Measurements from ENCODE around the gene UTF1. TPM values are rescaled to one million over a fixed set of nuclear protein-coding genes. Genes with fewer than 3 reads are reported as not detected.
"Not testable (repeated sequence)": the region's sequence is repeated elsewhere in the genome, so short reads cannot be mapped to it uniquely, and the experiment has no call there.

Gene UTF1
- polyA plus RNA-seq, 3 donors: not detected

DNA sequence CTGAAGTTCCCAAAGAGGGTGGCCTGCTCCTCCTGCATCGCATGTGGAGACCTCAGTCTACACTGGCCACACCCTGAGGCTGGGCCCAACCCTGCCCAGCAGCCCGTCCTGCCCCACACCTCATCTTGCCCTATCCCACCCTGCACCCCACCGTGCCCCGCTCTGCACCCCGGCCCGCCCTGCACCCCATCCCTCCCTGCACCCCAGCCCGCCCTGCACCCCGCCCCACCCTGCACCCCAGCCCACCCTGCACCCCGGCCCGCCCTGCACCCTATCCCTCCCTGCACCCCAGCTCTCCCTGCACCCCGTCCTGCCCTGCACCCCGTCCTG lies 22.2 kb downstream of the UTF1 start:
- 52 to 81% (median 80%) methylated on average over 5 to 12 of the region's 12 CpGs for WGBS, 3 donors
- H3K27ac ChIP-seq (ENCODE audit: low read depth, low read length): no peak overlapping the region

DNA sequence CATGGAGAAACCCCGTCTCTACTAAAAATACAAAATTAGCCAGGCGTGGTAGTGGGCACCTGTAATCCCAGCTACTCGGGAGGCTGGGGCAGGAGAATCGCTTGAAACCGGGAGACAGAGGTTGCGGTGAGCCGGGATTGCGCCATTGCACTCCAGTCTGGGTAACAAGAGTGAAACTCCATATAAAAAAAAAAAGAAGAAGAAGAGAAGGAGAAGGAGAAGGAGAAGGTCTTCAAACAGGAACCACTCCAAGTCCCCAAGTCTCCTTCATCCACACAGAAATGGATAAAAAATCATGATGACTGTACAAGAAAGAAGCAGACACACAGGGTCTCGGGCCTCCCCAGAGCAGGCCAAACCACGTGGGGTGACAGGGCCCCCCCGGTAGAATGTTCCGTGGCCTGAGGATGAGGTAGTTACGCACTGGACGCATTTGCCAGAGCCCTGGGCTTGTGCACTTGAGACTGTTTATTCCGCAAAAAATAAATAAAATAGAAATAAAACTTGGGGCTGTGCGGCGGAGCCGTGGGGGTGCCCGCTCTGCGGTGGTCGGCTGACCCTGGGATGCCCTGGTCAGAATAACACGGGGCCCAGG lies 23.4 kb downstream of the UTF1 start:
- WGBS, 3 donors: 72 to 88% (median 75%) methylated on average over 22 of the region's 22 CpGs
- H3K27ac ChIP-seq (ENCODE audit: low read depth, low read length): no peak overlapping the region

DNA sequence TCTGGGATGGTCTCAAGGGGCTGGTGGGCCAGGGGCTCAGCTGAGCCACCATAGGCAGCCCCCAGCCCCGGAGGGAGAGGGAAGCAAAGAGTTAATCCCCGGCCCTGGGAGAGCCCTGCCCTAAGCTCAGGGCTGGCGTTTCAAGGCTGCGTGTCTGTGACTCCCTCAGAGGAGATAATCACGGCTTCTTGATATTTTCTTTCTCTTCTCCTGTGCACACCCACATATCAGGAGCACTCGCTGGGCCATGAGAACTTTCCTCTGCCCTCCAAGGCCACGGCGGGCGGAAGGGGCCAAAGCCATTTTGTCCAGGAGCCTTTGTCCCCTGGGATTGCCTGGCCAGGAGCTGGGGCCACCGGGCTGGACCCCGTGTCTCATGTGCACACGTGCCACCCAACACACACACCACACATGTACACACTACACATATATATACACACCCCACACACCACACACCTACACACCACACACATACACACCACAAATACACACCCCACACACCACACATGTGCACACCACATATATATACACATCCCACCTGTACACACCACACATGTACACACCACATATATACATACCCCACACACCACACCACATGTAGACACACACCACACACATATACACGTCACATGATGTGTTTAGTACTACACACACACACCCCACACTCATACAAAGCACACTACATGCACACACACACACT lies 24.6 kb downstream of the UTF1 start:
- 34 to 60% (median 54%) methylated on average over 13 of the region's 13 CpGs for WGBS, 3 donors
- no peak overlapping the region for H3K27ac ChIP-seq (ENCODE audit: low read depth, low read length)

DNA sequence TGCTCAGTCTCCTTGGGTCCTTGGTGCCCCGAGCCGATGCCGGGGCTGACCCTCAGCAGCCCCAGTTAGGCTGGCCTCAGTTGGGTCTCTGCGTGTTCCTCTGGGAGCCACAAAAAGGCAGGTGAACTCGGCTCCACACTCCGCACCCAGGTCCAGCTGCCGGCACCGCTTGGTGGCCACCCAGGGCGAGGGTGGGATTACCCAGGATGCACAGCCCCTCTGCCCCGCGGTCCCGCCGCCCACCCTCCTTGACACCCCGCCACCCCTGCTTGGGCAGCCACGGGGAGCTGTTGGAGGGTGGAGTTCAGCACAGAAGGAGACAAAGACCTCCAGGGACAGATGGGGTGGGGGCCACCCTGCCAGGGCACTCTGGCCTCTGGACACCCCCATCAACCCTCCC lies 25.3 kb downstream of the UTF1 start:
- WGBS, 3 donors: 89 to 91% (median 91%) methylated on average over 15 of the region's 15 CpGs
- no peak overlapping the region for H3K27ac ChIP-seq (ENCODE audit: low read depth, low read length)

DNA sequence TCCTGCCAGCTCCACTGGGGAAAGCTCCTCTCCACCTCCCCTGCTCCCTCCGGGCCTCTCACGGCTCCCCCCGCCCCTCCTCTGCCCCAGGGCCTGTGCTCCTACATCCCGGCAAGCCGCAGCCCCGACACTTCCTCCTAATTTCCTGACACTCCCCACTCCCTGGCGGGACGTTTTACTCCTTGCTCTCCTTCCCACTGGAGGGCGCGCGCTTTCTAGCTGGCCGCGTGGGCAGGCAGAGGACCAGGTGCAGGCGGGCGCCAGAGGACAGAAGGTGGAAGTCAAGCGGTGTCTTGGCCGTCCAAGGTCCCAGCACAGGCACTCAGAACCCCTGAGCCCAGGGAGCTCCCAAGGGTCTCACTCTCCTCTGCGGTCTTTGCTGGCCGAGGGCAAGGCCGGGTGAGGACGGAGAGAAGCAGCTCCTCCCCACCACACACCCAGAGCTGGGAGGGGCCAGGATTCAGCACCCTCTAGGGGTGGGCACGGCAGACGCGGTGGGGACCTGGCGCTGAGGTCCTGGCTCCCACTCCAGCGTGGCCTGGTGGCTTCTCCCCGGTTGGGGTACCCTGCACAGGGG lies 27.6 kb downstream of the UTF1 start:
- no peak overlapping the region for H3K27ac ChIP-seq (ENCODE audit: low read depth, low read length)
- WGBS, 3 donors: 1 to 7% (median 4%) methylated on average over 27 of the region's 27 CpGs

DNA sequence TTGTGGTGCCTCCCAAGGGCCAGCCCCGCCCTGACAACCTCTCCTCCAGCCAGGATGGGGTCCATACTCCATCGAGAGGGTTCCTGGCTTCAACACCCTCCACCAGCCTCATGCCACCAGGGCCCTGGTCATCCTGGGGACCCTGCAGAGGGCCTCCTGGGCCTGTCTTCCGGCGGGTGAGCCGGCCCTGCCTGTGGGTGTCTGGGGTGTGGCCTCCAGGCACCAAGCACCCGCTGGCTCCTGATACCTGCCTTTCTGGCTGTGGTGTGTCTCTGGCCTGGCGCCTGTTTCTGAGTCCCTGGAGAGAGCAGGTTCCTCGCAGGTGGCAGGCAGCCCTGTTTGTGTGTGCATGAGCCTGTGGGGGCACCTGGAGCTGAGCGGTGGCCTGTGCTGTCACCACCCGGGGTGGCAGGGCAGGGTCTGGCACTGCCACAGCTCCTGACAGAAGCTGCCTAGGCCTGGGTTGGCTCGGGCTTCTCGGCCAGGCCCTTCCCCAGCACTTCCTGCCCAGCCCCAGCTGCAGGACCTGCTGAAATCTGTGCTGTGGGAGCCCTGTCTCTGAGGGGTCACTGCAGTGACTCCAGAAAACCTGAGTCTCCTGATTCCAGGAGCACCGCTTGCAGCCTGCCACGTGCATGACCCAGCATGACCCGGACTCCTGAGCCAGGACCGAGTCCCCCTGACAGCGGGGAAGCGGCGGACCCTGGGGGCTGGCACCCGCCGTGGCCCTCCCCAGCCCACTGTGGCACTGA lies 28.2 kb downstream of the UTF1 start:
- H3K27ac ChIP-seq (ENCODE audit: low read depth, low read length): no peak overlapping the region
- 40 to 47% (median 42%) methylated on average over 21 of the region's 21 CpGs for WGBS, 3 donors

DNA sequence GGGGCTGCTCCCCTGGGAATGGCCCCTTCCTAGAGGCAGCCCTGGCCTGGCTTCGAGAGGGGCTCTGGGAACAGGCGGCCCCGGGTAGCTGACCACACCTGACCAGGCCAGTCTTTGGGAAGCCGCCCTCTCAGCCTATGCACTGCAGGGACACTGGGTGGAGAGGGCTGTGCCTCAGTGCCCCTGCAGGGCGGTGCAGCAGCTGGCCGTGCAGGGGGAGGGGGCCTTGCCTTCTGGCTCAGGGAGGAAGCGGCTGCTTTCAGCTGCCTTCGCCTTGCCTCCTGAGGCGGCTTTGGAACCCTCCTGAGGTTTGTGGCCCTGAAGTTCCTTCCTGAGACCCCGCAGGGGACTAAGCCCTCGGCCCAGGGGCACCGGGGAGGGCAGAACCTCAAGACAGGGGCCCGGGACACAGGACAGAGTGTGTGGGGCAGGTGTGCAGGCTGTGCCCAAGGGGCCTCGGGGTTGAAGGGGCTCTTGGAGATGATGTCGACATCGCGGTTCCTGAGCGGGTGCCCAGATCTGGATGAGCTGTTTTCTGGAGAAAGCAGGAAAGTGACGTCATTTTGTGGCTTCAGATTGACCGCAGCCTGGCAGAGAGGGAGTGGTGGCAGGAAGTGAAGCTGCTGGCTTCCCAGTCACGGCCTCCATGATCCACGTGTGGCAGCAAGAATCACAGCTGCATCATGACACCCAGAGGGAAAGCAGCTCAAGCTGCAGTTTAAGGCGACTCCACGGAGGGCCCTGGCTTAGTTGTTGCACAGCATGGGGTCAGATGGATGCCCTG lies 29.0 kb downstream of the UTF1 start:
- 25 to 69% (median 34%) methylated on average over 24 of the region's 24 CpGs for WGBS, 3 donors
- no peak overlapping the region for H3K27ac ChIP-seq (ENCODE audit: low read depth, low read length)

DNA sequence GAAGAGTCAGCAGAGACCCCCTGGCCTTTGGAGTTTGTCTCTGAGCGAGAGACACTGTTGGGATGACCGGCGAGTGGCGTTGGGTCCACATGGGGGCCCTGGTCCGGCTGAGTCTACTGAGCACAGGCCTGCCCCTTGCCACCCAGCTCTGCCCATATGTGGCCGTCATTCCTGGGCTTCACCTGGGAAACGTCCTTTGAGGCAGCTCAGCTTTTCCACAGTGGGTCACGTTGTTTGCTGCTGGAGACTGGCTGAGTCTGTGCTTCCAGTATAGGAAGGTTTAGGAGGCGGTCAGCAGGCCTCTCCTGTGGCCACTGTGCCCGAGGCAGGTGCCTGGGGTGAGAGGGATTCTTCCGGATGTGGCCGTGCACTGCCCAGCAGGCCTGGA lies 29.6 kb downstream of the UTF1 start:
- H3K27ac ChIP-seq (ENCODE audit: low read depth, low read length): no peak overlapping the region
- 49 to 81% (median 52%) methylated on average over 12 of the region's 12 CpGs for WGBS, 3 donors

DNA sequence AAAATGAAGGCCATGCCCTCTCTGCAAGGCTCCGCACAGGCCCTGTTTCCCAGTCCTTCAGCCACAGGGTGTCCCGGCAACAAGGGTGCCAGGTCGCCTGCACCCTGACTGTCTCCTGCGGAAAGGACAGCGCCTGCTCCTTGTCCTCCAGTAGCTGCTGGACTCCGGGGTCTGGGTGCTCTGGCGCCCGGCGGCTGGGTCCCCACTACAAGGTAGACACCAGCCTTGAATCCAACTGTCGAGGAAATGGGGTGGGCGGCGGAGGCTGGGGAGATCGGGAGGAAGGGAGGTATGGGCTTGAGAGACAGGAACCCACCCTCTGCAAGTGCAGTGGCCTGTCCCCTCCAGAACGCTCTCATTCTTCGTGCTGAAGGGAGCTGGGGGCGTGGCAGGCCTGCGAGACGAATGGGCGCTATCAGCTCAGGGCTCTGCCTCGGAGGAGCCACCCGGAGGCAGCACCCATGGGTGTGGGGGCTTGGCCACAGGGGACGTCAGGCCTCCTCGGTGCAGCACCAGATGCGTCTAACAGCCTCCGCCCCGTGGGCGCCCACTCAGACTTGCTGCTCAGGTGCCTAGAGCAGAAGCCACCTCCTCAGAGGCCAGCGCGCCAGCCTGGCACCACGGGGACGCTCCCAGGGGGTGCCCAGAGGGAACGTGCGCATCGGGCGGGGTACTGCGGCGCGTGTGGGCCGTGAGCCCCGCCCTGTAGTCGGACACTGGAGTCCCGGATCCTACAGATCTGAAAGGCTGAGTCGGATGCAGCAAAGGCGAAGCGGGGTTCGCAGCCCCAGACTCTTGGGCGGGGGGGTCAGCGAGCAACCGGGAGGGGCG lies 31.1 kb downstream of the UTF1 start:
- peak overlapping the region; percentile 56 for H3K27ac ChIP-seq (ENCODE audit: low read depth, low read length)
- WGBS, 3 donors: 19 to 20% (median 19%) methylated on average over 44 to 50 of the region's 50 CpGs

DNA sequence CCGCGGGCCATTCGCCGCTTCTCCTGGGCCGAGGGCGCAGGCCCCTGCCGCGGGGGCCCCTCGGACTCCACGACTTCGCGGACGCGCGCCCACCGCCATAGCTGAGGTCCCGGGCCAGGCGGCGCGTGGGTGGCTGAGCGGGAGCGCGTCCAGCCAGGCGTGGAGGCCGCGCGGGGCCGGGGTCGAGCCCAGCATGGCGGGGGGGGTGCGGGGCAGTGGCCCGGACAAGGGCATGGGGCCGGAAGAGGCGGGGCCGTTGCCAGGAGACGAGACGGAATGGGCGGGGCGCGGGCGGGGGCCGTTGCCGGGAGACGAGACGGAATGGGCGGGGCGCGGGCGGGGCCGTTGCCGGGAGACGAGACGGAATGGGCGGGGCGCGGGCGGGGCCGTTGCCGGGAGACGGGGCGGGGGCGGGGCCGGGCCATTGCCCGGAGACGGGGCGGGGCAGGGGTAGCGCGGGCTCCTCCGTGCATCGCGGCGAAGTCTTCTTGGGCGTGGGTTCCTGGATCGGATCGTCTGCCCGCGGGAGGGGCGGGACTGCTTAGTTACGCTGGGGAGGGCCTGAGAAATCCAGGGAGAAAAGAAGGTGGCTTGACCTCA lies 31.8 kb downstream of the UTF1 start:
- WGBS, 3 donors: 1 to 3% (median 1%) methylated on average over 11 to 77 of the region's 79 CpGs
- peak overlapping the region; percentile 56 for H3K27ac ChIP-seq (ENCODE audit: low read depth, low read length)

DNA sequence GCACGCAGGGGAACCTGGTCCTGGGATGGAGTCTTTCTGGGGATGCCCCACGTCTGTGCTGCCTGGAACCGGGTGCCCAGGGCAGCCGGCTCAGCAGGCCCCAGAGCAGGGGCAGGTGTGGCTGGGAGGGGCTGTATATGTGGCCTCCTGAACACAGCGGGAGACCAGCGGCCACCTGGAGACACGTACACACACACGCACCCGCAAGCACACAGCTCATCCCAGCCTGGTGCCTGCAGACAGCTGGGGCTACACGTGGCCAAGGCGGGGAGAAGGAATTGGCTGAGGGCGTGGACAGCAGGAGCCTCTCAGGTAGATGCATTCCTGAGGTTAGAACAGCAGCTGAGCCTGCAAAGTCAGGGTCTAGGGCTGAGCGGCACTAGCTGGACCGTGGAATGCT lies 32.7 kb downstream of the UTF1 start:
- WGBS, 3 donors: 87 to 89% (median 88%) methylated on average over 12 to 14 of the region's 14 CpGs
- H3K27ac ChIP-seq (ENCODE audit: low read depth, low read length): no peak overlapping the region

DNA sequence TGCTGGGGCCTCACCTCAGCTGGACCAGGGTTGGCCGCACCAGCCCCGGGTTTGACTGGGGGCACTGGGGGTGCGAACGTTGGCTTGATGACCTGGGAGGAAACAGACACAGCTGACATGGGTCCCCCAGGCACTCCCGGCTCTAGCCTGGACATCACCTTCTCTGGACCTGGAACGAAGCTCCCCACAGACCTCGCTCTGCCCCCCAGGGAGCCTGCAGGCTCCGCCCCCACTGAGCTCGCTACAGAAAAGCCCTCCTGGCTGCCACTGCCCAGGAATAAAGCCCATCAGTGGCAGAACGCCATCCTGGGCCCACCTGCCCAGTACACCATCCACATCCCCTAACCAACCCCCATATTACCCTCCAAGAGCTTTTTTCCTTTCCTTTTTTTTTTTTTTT lies 33.7 kb downstream of the UTF1 start:
- 88 to 91% (median 89%) methylated on average over 10 of the region's 10 CpGs for WGBS, 3 donors

DNA sequence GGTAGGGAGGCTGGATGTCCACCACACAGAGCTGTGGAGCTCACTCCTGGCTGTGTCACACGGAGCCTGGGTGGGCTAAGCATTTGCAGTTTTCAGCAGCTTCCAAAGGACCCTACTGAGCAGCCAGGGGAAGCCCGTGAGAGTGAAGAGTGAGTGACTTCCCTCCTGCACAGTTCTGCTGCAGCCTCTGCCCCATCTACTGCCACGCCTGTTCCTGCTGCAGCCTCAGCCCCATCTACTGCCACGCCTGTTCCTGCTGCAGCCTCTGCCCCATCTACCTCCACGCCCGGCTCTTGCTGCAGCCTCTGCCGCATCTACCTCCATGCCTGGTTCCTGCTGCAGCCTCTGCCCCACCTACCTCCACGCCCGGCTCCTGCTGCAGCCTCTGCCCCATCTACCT lies 34.4 kb downstream of the UTF1 start:
- 60 to 83% (median 69%) methylated on average over 9 of the region's 9 CpGs for WGBS, 3 donors
- H3K27ac ChIP-seq (ENCODE audit: low read depth, low read length): no peak overlapping the region

More for the DNA sequence above, 33.7 kb downstream of the UTF1 start:
- no peak overlapping the region for H3K27ac ChIP-seq (ENCODE audit: low read depth, low read length)

DNA sequence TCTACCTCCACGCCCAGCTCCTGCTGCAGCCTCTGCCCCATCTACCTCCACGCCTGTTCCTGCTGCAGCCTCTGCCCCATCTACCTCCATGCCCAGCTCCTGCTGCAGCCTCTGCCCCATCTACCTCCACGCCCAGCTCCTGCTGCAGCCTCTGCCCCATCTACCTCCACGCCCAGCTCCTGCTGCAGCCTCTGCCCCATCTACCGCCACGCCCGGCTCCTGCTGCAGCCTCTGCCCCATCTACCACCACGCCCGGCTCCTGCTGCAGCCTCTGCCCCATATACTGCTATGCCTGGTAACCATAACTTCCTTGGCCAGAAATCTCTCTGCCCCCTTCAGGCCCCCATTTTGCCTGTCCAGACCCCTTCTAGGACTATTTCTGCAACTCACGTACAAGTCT lies 35.0 kb downstream of the UTF1 start:
- H3K27ac ChIP-seq (ENCODE audit: low read depth, low read length): not testable (repeated sequence)
- 81 to 90% (median 88%) methylated on average over 10 of the region's 10 CpGs for WGBS, 3 donors

DNA sequence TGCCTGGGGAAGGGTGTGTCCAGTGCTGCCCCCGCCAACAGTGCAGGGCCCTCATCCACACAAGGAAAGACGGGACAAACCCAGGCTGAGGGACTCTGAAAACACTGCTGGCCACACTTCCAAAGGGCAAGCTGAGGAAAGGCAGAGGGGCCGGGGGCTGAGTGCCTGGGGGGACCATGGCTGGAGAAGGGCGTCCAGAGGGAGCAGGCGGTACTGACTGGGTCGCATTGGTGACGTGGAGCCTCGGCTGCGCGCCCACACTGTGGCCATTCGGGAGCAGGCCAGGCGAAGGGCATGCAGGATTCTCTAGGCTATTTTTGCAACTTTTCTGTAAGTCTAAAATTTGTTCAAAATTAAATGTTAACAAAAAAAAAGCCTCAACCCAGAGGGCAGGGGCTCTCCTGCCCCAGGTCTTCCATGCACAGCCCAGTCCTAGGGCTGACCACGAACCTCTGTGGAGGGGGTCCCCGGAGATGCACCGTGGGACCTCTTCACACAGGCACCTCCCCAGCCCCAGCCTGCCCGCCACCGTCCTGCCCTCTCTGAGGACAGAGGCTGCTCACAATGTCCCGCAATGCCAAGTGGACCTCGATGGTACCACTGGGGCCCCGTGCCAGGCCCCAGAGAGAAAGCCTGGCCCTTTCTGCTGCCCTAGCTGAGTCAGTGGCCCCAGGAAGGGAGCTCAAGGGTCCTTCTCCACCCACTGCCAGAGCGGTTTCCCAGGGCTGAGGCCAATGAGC lies 36.2 kb downstream of the UTF1 start:
- 81 to 91% (median 86%) methylated on average over 20 to 21 of the region's 21 CpGs for WGBS, 3 donors
- no peak overlapping the region for H3K27ac ChIP-seq (ENCODE audit: low read depth, low read length)

DNA sequence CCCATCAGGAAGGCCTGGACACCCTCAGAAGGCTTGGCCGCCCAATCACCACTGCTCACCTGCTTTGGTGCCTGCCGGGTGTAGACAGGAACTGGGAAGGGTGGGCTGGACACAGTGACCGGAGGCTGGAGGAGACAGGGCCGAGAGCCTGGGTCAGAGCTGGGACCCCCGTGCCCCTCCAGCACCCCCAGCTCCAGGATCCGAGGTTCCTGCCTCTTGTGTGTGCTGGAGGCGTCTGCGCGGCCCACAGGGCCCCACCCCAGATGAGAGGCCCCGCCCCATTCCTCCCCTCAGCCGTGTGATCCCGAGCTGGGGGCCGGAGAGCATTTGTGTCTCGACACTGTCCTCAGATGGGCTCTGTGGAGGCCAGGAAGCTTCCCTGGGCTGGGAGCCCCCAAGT lies 37.3 kb downstream of the UTF1 start:
- WGBS, 3 donors: 77 to 91% (median 82%) methylated on average over 14 of the region's 14 CpGs
- no peak overlapping the region for H3K27ac ChIP-seq (ENCODE audit: low read depth, low read length)

DNA sequence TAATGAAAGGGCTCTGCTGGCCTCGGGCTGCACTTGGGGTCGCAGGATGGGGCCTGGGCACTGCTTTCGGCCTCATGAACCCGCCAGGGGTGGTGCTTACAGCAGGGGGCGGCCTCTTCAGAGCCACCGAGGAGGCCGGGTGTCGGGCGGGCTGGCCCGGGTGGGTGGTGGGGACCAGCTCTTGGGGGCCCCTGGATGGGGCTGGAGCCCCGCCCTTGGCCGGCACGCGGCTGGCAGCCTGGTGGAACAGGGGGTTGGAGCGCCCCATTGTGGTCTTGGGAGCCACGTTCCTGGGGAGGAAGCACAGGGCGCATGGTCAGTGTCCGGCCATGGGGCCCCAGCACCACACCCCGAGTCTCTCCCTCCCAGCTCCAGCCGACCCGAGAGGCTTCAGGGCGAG lies 37.8 kb downstream of the UTF1 start:
- H3K27ac ChIP-seq (ENCODE audit: low read depth, low read length): no peak overlapping the region
- WGBS, 3 donors: 88 to 95% (median 89%) methylated on average over 20 to 22 of the region's 22 CpGs

Data from adipose tissue (tissue), 3 donors.